OCI-LY3 (cell line): ENCODE data around the gene NOS1AP.

Experiments used
- CTCF ChIP-seq: fragments of 200-600, 300-600 bp; sonication (generic); IDR thresholded peaks from 2 replicates; pipeline ENCODE4 v1.5.1; 2014; ENCODE audit warnings: antibody characterized with exemption, low read length, low read depth
- EZH2phosphoT487 ChIP-seq: fragments of 200-600 bp; shearing (Covaris generic); IDR thresholded peaks from 2 replicates; pipeline ENCODE4 v1.6.1; 2018; ENCODE audit warnings: antibody characterized with exemption, mixed run types, low read depth

- TF ChIP-seq CTCF (no peak), EZH2phosphoT487 (no peak)
Measured at GRCh38 chr1:162139211-162139610, 69.7 kb downstream of the NOS1AP start.
